HCT116 (cell line): ENCODE data around the gene SRRT. TPM values are rescaled to one million over a fixed set of nuclear protein-coding genes. Genes with fewer than 3 reads are reported as not detected.
"Not testable (repeated sequence)": the region's sequence is repeated elsewhere in the genome, so short reads cannot be mapped to it uniquely, and the experiment has no call there.

ENCODE experiments used
- ATAC-seq: fragments of 200-7000 bp; cut with Tn5 transposase; 2 replicates; pipeline ENCODE4 v1.9.1; 2020; ENCODE audit warnings: mild to moderate bottlenecking, moderate library complexity
- BruUV-seq: library from RNA; stranded (reverse); fragments of 400-500 nt; replicated peaks from 2 replicates; lab custom pipeline; 2021; lab: Mats Ljungman, UMichigan
- CTCF ChIA-PET: fragments of 300-600 bp; sonication (Branson Sonifier 250); formaldehyde crosslinking; loops from one replicate; lab custom pipeline; 2021; ENCODE audit warnings: antibody characterized with exemption; lab: Charles Lee
- POLR2A ChIA-PET: fragments of 300-600, 350-600 bp; sonication (Branson Sonifier 250); formaldehyde crosslinking; loops from one replicate; lab custom pipeline; 2021; ENCODE audit warnings: antibody characterized with exemption; lab: Charles Lee
- RAD21 ChIA-PET, 2 experiments: fragments of 300-600 bp; sonication (Branson Sonifier 250); formaldehyde crosslinking; loops; one replicate each; lab custom pipeline; 2023; ENCODE audit warnings: low total read pairs in 2 of 2; ENCODE audit not compliant: uncharacterized antibody in 2 of 2, unreplicated experiment in 2 of 2, low non-redundant PET in 1 of 2; lab: Charles Lee
- DNase-seq: peaks from one replicate; pipeline ENCODE4 v3.0.0-alpha.2; 2010; ENCODE audit warnings: low read depth, low spot score
- H2AFZ ChIP-seq: fragments of 200-600 bp; shearing (Covaris generic), sonication (generic); 2 replicates; pipeline ENCODE4 v1.6.1; 2017; ENCODE audit warnings: low read depth, mixed run types, mixed read lengths, antibody characterized with exemption, low read length; ENCODE audit not compliant: poor library complexity, severe bottlenecking
- H3K27ac ChIP-seq: 2 replicates; pipeline ENCODE4 v1.5.1; 2012; ENCODE audit warnings: low read depth, low read length
- H3K27me3 ChIP-seq: fragments of 200-600 bp; sonication (generic); 2 replicates; pipeline ENCODE4 v1.6.1; 2016; ENCODE audit warnings: mixed run types, low read length, mixed read lengths; ENCODE audit not compliant: insufficient read depth
- H3K36me3 ChIP-seq, 2 experiments: fragments of 200-500 bp in 1 of 2; fragments of 200-600 bp in 1 of 2; sonication (Bioruptor generic) in 1 of 2; sonication (generic) in 1 of 2; 2 replicates each; pipeline versions ENCODE4 v1.5.1 to v1.6.1; 2014 to 2016; ENCODE audit warnings: low read length in 2 of 2, inconsistent platforms in 1 of 2, mixed read lengths in 1 of 2, mixed run types in 1 of 2; ENCODE audit not compliant: insufficient read depth in 2 of 2, control insufficient read depth in 1 of 2
- H3K4me1 ChIP-seq, 2 experiments: fragments of 200-600 bp in 1 of 2; sonication (generic) in 1 of 2; 2 replicates each; pipeline versions ENCODE4 v1.5.1 to v1.6.1; 2012 to 2017; ENCODE audit warnings: low read length in 2 of 2, inconsistent platforms in 1 of 2, mild to moderate bottlenecking in 1 of 2, mixed read lengths in 1 of 2, mixed run types in 1 of 2, moderate library complexity in 1 of 2; ENCODE audit not compliant: insufficient read depth in 2 of 2, control insufficient read depth in 1 of 2
- H3K4me2 ChIP-seq: fragments of 200-600 bp; sonication (generic); 2 replicates; pipeline ENCODE4 v1.6.1; 2017; ENCODE audit warnings: mixed run types, low read length, mixed read lengths
- H3K4me3 ChIP-seq, 2 experiments: fragments of 200-600 bp in 1 of 2; sonication (generic) in 1 of 2; replicated peaks in 1 of 2; 2 replicates each; pipeline ENCODE4 v1.5.1; 2011 to 2016; ENCODE audit warnings: low read length in 2 of 2, control low read depth in 1 of 2, low read depth in 1 of 2, mild to moderate bottlenecking in 1 of 2, mixed read lengths in 1 of 2, mixed run types in 1 of 2
- H3K79me2 ChIP-seq: fragments of 200-600 bp; sonication (generic); 2 replicates; pipeline ENCODE4 v1.6.1; 2017; ENCODE audit warnings: mild to moderate bottlenecking, mixed run types, low read length, moderate library complexity, mixed read lengths; ENCODE audit not compliant: insufficient read depth
- H3K9ac ChIP-seq: fragments of 200-600 bp; sonication (generic); 2 replicates; pipeline ENCODE4 v1.6.1; 2016; ENCODE audit warnings: low read length, mixed read lengths
- H3K9me2 ChIP-seq: fragments of 200-600 bp; sonication (generic), shearing (Covaris generic); 2 replicates; pipeline ENCODE4 v1.6.1; 2017; ENCODE audit warnings: mixed run types, mild to moderate bottlenecking, moderate library complexity; ENCODE audit not compliant: insufficient read depth
- H3K9me3 ChIP-seq, 2 experiments: fragments of 200-500 bp in 1 of 2; fragments of 200-600 bp in 1 of 2; sonication (Bioruptor generic) in 1 of 2; sonication (generic) in 1 of 2; 2 replicates each; pipeline ENCODE4 v1.6.1; 2014 to 2017; ENCODE audit warnings: low read length in 2 of 2, mixed read lengths in 2 of 2, inconsistent platforms in 1 of 2, low read depth in 1 of 2, mild to moderate bottlenecking in 1 of 2, mixed run types in 1 of 2, moderate library complexity in 1 of 2; ENCODE audit not compliant: control insufficient read depth in 1 of 2, insufficient read depth in 1 of 2
- H4K20me1 ChIP-seq: fragments of 200-600 bp; sonication (generic), shearing (Covaris generic); 2 replicates; pipeline ENCODE4 v1.6.1; 2017; ENCODE audit warnings: mixed run types, mild to moderate bottlenecking, moderate library complexity; ENCODE audit not compliant: insufficient read depth
- CBX3 ChIP-seq: IDR thresholded peaks from 2 replicates; pipeline ENCODE4 v1.6.1; 2012; ENCODE audit warnings: low read depth
- CEBPB ChIP-seq: IDR thresholded peaks from 2 replicates; pipeline ENCODE4 v1.6.1; 2012; ENCODE audit warnings: low read depth
- EZH2phosphoT487 ChIP-seq: fragments of 200-600 bp; IDR thresholded peaks from 2 replicates; pipeline ENCODE4 v1.6.1; 2018; ENCODE audit warnings: antibody characterized with exemption, borderline replicate concordance
- FOSL1 ChIP-seq: IDR thresholded peaks from 2 replicates; pipeline ENCODE4 v1.6.1; 2012; ENCODE audit warnings: low read depth
- RAD21 ChIP-seq: IDR thresholded peaks from 2 replicates; pipeline ENCODE4 v1.6.1; 2012; ENCODE audit warnings: low read depth, mild to moderate bottlenecking
- YY1 ChIP-seq: IDR thresholded peaks from 2 replicates; pipeline ENCODE4 v1.6.1; 2011; ENCODE audit warnings: low read length, low read depth, moderate library complexity, mild to moderate bottlenecking; ENCODE audit not compliant: insufficient replicate concordance; ENCODE audit errors: extremely low read depth
- ZFX ChIP-seq: fragments of 450-650 bp; IDR thresholded peaks from 2 replicates; pipeline ENCODE4 v1.6.1; 2017
- ZNF274 ChIP-seq: fragments of 200-500 bp; sonication (Bioruptor generic); IDR thresholded peaks from 2 replicates; pipeline ENCODE4 v1.6.1; 2014; ENCODE audit warnings: mild to moderate bottlenecking, low read depth, low read length, inconsistent platforms
- intact Hi-C: fragments of 100-400 bp; cut with micrococcal nuclease; formaldehyde crosslinking; loops from 2 replicates; pipeline ENCODE4 v1.10.0; 2022
- total RNA-seq: library from RNA; stranded (reverse); gene quantifications from one replicate; pipeline ENCODE4 v1.2.1, GENCODE V29; 2021; ENCODE audit not compliant: unreplicated experiment
- TF ChIP-seq, protein P1 (sequence below): IDR thresholded peaks from 2 replicates; pipeline ENCODE4 v1.6.1; 2012
- TF ChIP-seq, protein P2 (sequence below): IDR thresholded peaks from 2 replicates; pipeline ENCODE4 v1.6.1; 2012; ENCODE audit warnings: low read depth

SRRT gene
- total RNA-seq, 1 experiment from 2014 or later: 252 TPM

DNA sequence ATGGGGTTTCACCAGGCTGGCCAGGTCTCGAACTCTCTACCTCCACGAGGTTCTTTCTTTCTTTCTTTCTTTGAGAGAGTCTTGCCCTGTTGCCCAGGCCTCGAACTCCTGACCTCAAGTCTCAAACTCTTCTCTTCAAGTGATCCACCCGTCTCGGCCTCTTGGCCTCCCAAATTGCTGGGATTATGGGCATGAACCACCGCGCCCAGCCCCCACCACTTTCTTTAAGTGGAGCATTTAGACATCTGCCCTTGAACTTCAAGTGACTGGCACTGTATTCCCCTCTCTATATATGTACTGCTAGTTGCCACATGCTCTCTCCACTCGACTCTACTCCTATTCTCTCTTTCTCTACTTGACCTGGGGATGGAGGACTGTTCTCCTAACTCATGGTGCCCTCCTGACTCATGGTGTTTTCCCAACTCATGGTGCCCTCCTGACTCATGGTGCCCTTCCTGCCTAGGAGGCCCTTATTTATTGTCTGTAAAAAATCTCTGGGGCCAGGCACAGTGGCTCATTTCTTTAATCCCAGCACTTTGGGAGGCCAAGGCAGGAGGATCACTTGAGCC is 40.1 kb downstream of the SRRT start:
- Histone ChIP-seq H3K9me3 (no peaks in the 10 kb centered on the region), H3K9me2 (no peaks in the 10 kb centered on the region), H3K4me3 (no peak overlapping the region), H2AFZ (no peak overlapping the region), H3K27ac (no peak overlapping the region), H3K4me1 (peaks cover 0 to 5% of the 10 kb centered on the region in 2 experiments; a peak in 2 of 4 replicates)
- CTCF ChIA-PET: no interaction called here
- DNase-seq: no peak
- RAD21 ChIA-PET: no interaction called here
- intact Hi-C loops: no loop called here
- no peak for TF ChIP-seq CBX3
- TF ChIP-seq FOSL1: no peak
- no peak for TF ChIP-seq YY1
- no peak for TF ChIP-seq ZFX
- TF ChIP-seq CEBPB: no peak
- TF ChIP-seq, protein P1, sequence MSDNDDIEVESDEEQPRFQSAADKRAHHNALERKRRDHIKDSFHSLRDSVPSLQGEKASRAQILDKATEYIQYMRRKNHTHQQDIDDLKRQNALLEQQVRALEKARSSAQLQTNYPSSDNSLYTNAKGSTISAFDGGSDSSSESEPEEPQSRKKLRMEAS: no peak
- no peak for TF ChIP-seq RAD21
- no peak for TF ChIP-seq ZNF274
- TF ChIP-seq, protein P2, sequence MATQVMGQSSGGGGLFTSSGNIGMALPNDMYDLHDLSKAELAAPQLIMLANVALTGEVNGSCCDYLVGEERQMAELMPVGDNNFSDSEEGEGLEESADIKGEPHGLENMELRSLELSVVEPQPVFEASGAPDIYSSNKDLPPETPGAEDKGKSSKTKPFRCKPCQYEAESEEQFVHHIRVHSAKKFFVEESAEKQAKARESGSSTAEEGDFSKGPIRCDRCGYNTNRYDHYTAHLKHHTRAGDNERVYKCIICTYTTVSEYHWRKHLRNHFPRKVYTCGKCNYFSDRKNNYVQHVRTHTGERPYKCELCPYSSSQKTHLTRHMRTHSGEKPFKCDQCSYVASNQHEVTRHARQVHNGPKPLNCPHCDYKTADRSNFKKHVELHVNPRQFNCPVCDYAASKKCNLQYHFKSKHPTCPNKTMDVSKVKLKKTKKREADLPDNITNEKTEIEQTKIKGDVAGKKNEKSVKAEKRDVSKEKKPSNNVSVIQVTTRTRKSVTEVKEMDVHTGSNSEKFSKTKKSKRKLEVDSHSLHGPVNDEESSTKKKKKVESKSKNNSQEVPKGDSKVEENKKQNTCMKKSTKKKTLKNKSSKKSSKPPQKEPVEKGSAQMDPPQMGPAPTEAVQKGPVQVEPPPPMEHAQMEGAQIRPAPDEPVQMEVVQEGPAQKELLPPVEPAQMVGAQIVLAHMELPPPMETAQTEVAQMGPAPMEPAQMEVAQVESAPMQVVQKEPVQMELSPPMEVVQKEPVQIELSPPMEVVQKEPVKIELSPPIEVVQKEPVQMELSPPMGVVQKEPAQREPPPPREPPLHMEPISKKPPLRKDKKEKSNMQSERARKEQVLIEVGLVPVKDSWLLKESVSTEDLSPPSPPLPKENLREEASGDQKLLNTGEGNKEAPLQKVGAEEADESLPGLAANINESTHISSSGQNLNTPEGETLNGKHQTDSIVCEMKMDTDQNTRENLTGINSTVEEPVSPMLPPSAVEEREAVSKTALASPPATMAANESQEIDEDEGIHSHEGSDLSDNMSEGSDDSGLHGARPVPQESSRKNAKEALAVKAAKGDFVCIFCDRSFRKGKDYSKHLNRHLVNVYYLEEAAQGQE: no peak
- no peak for TF ChIP-seq EZH2phosphoT487
- TF ChIP-seq, all 23 proteins: peak for 0
- Histone ChIP-seq H3K4me2 (no peak overlapping the region), H4K20me1 (no peaks in the 10 kb centered on the region), H3K36me3 (no peaks in the 10 kb centered on the region), H3K9ac (no peak overlapping the region), H3K27me3 (no peaks in the 10 kb centered on the region), H3K79me2 (no peaks in the 10 kb centered on the region)
- POLR2A ChIA-PET: no interaction called here
- ATAC-seq: peak; percentile 30; the same call in 1 of the 2 replicates
- BruUV-seq: no TSS peak

GRCh38 chr7:100919335-100919734 is 44.4 kb downstream of the SRRT start:
- not testable (repeated sequence) for BruUV-seq

GRCh38 chr7:100919779-100920437 is 45.0 kb downstream of the SRRT start:
- ATAC-seq, H3K9me3 ChIP-seq, POLR2A ChIA-PET, intact Hi-C loops, H4K20me1 ChIP-seq, H3K9ac ChIP-seq, H3K4me3 ChIP-seq, H3K9me2 ChIP-seq, H3K4me1 ChIP-seq, H2AFZ ChIP-seq, H3K4me2 ChIP-seq, H3K79me2 ChIP-seq, BruUV-seq, RAD21 ChIA-PET, CTCF ChIA-PET, H3K27ac ChIP-seq, H3K27me3 ChIP-seq, DNase-seq, H3K36me3 ChIP-seq: not testable (repeated sequence)

More at GRCh38 chr7:100919335-100919734, 44.4 kb downstream of the SRRT start:
- H3K27ac ChIP-seq, intact Hi-C loops, H4K20me1 ChIP-seq, H3K9ac ChIP-seq, RAD21 ChIA-PET, H3K9me3 ChIP-seq, DNase-seq, ATAC-seq, H3K36me3 ChIP-seq, H3K4me3 ChIP-seq, H2AFZ ChIP-seq, H3K9me2 ChIP-seq, H3K27me3 ChIP-seq, POLR2A ChIA-PET, CTCF ChIA-PET, H3K79me2 ChIP-seq, H3K4me2 ChIP-seq, H3K4me1 ChIP-seq: not testable (repeated sequence)
